ENCODE results near the gene GRIA1. TPM values are rescaled to one million over a fixed set of nuclear protein-coding genes. Genes with fewer than 3 reads are reported as not detected.

The GRIA1 gene
- total RNA-seq, 4 donors from 2014 or later, result 0.63 to 1.2 (median 0.93) TPM

- DNase-seq (ENCODE audit: extremely low spot score), result no peak
- no peaks in the 10 kb centered on the region for H3K36me3 ChIP-seq
- no peaks in the 10 kb centered on the region for H3K4me1 ChIP-seq
- no peak overlapping the region for H3K27ac ChIP-seq (replicated peaks in 1 of 4)
- WGBS, result 88% methylated on average over 2 of the region's 2 CpGs
- no peaks in the 10 kb centered on the region for H3K27me3 ChIP-seq
- intact Hi-C loops (cut with DNase I), result no loop called here
- H3K9me3 ChIP-seq, result no peaks in the 10 kb centered on the region
- TF ChIP-seq EP300 (IDR thresholded peaks at IDR 0.05) (no peak), POLR2AphosphoS5 (IDR thresholded peaks at IDR 0.05) (no peak), CTCF (IDR thresholded peaks at IDR 0.05) (no peak), POLR2A (IDR thresholded peaks at IDR 0.05; ENCODE audit: low read depth) (no peak)
- no peak overlapping the region for H3K4me3 ChIP-seq
These were observed 306.1 kb downstream of the GRIA1 start for GRCh38 chr5:153796527-153796926.

GRCh38 chr5:153797484-153797883 lies 307.0 kb downstream of the GRIA1 start:
- Histone ChIP-seq H3K4me3 (no peak overlapping the region), H3K36me3 (no peaks in the 10 kb centered on the region), H3K27me3 (no peaks in the 10 kb centered on the region), H3K27ac (replicated peaks in 1 of 4) (no peak overlapping the region), H3K4me1 (no peaks in the 10 kb centered on the region), H3K9me3 (no peaks in the 10 kb centered on the region)
- intact Hi-C loops (cut with DNase I), result no loop called here
- 85% methylated on average over 3 of the region's 3 CpGs for WGBS
- no peak for TF ChIP-seq CTCF (IDR thresholded peaks at IDR 0.05)
- TF ChIP-seq POLR2AphosphoS5 (IDR thresholded peaks at IDR 0.05), result no peak
- no peak for TF ChIP-seq POLR2A (IDR thresholded peaks at IDR 0.05; ENCODE audit: low read depth)
- no peak for TF ChIP-seq EP300 (IDR thresholded peaks at IDR 0.05)
- no peak for DNase-seq (ENCODE audit: extremely low spot score)

GRCh38 chr5:153798830-153799229 lies 308.4 kb downstream of the GRIA1 start:
- H3K4me3 ChIP-seq, result no peak overlapping the region
- H3K9me3 ChIP-seq, result no peaks in the 10 kb centered on the region
- intact Hi-C loops (cut with DNase I), result no loop called here
- no peaks in the 10 kb centered on the region for H3K4me1 ChIP-seq
- no peak overlapping the region for H3K27ac ChIP-seq (replicated peaks in 1 of 4)
- WGBS, result 75% methylated on average over 5 of the region's 5 CpGs
- no peaks in the 10 kb centered on the region for H3K27me3 ChIP-seq
- H3K36me3 ChIP-seq, result no peaks in the 10 kb centered on the region
- no peak for DNase-seq (ENCODE audit: extremely low spot score)
- TF ChIP-seq POLR2AphosphoS5 (IDR thresholded peaks at IDR 0.05) (no peak), CTCF (IDR thresholded peaks at IDR 0.05) (no peak), POLR2A (IDR thresholded peaks at IDR 0.05; ENCODE audit: low read depth) (no peak), EP300 (IDR thresholded peaks at IDR 0.05) (no peak)

GRCh38 chr5:153799466-153799865 lies 309.0 kb downstream of the GRIA1 start:
- Histone ChIP-seq H3K27me3 (no peaks in the 10 kb centered on the region), H3K4me1 (no peaks in the 10 kb centered on the region), H3K27ac (replicated peaks in 1 of 4) (no peak overlapping the region), H3K36me3 (no peaks in the 10 kb centered on the region), H3K4me3 (no peak overlapping the region), H3K9me3 (no peaks in the 10 kb centered on the region)
- DNase-seq (ENCODE audit: extremely low spot score), result no peak
- WGBS, result 82% methylated on average over 2 of the region's 2 CpGs
- intact Hi-C loops (cut with DNase I), result no loop called here
- TF ChIP-seq POLR2A (IDR thresholded peaks at IDR 0.05; ENCODE audit: low read depth) (no peak), POLR2AphosphoS5 (IDR thresholded peaks at IDR 0.05) (no peak), EP300 (IDR thresholded peaks at IDR 0.05) (no peak), CTCF (IDR thresholded peaks at IDR 0.05) (no peak)

GRCh38 chr5:153802050-153802821 lies 311.8 kb downstream of the GRIA1 start:
- Histone ChIP-seq H3K36me3 (no peaks in the 10 kb centered on the region), H3K27me3 (no peaks in the 10 kb centered on the region), H3K4me3 (no peak overlapping the region), H3K4me1 (no peaks in the 10 kb centered on the region), H3K9me3 (no peaks in the 10 kb centered on the region), H3K27ac (replicated peaks in 1 of 4) (no peak overlapping the region)
- no peak for DNase-seq (ENCODE audit: extremely low spot score)
- intact Hi-C loops (cut with DNase I), result no loop called here
- WGBS, result 88% methylated on average over 12 of the region's 12 CpGs
- TF ChIP-seq POLR2AphosphoS5 (IDR thresholded peaks at IDR 0.05) (no peak), CTCF (IDR thresholded peaks at IDR 0.05) (no peak), EP300 (IDR thresholded peaks at IDR 0.05) (no peak), POLR2A (IDR thresholded peaks at IDR 0.05; ENCODE audit: low read depth) (no peak)
